ENCODE data around the gene LRCH3. TPM values are rescaled to one million over a fixed set of nuclear protein-coding genes. Genes with fewer than 3 reads are reported as not detected.

LRCH3 gene
- total RNA-seq, result 22.2 TPM

GRCh38 chr3:197791113-197791891, at the start of gene LRCH3:
TSS of gene LRCH3 (plus strand) at chr3:197791254. CDS start at chr3:197791279, 25 bp downstream.
- Histone ChIP-seq H3K9me3 (no peaks in the 10 kb centered on the region), H3K4me1 (peaks cover 0 to 13% of the 10 kb centered on the region in 2 donors), H3K27ac (peak within 1 kb of the TSS; percentile 95 to 98), H3K27me3 (no peaks in the 10 kb centered on the region), H3K36me3 (peaks cover 0 to 6% of the 10 kb centered on the region in 2 donors), H3K4me3 (peak within 1 kb of the TSS; percentile 88 to 97)
- no peak for TF ChIP-seq CTCF (IDR thresholded peaks at IDR 0.05)
- intact Hi-C loops (cut with DNase I), result loop anchor here (1.0 kb wide), 3 partner anchors 18 to 54 kb away; no protein-coding TSS in a partner anchor
- DNase-seq (ENCODE audit: low spot score in 2 of 2), result peak; percentile 19 to 89

- no peak overlapping the region for H3K27ac ChIP-seq
- no peak for TF ChIP-seq CTCF (IDR thresholded peaks at IDR 0.05)
- no peak for DNase-seq (ENCODE audit: low spot score in 2 of 2)
- H3K4me1 ChIP-seq, result no peaks in the 10 kb centered on the region
- no peaks in the 10 kb centered on the region for H3K27me3 ChIP-seq
- no peak overlapping the region for H3K4me3 ChIP-seq
- no peaks in the 10 kb centered on the region for H3K36me3 ChIP-seq
- H3K9me3 ChIP-seq, result no peaks in the 10 kb centered on the region
- intact Hi-C loops (cut with DNase I), result no loop called here
These were observed 48.3 kb upstream of the LRCH3 start for GRCh38 chr3:197742787-197743186.

GRCh38 chr3:197746209-197746608, 44.8 kb upstream of the LRCH3 start:
- peaks cover 0 to 10% of the 10 kb centered on the region in 2 donors for H3K4me1 ChIP-seq
- intact Hi-C loops (cut with DNase I), result no loop called here
- DNase-seq (ENCODE audit: low spot score in 2 of 2), result no peak
- no peak overlapping the region for H3K4me3 ChIP-seq
- H3K27ac ChIP-seq, result no peak overlapping the region
- H3K9me3 ChIP-seq, result no peaks in the 10 kb centered on the region
- H3K27me3 ChIP-seq, result no peaks in the 10 kb centered on the region
- no peaks in the 10 kb centered on the region for H3K36me3 ChIP-seq
- TF ChIP-seq CTCF (IDR thresholded peaks at IDR 0.05), result no peak

GRCh38 chr3:197746801-197747237, 44.2 kb upstream of the LRCH3 start:
- Histone ChIP-seq H3K4me1 (peaks cover 0 to 13% of the 10 kb centered on the region in 2 donors), H3K9me3 (no peaks in the 10 kb centered on the region), H3K27me3 (no peaks in the 10 kb centered on the region), H3K36me3 (no peaks in the 10 kb centered on the region), H3K27ac (peak overlapping the region in 1 of 2 donors; percentile 16), H3K4me3 (no peak overlapping the region)
- TF ChIP-seq CTCF (IDR thresholded peaks at IDR 0.05), result no peak
- no peak for DNase-seq (ENCODE audit: low spot score in 2 of 2)
- intact Hi-C loops (cut with DNase I), result no loop called here

GRCh38 chr3:197748597-197749314, 42.3 kb upstream of the LRCH3 start:
- intact Hi-C loops (cut with DNase I), result loop anchor here (1.0 to 2.0 kb wide), 2 partner anchors 11 to 36 kb away; no protein-coding TSS in a partner anchor
- no peak for TF ChIP-seq CTCF (IDR thresholded peaks at IDR 0.05)
- peak overlapping the region; percentile 74 to 95 for H3K4me3 ChIP-seq
- peak overlapping the region; percentile 96 to 100 for H3K27ac ChIP-seq
- H3K36me3 ChIP-seq, result no peaks in the 10 kb centered on the region
- no peak for DNase-seq (ENCODE audit: low spot score in 2 of 2)
- H3K27me3 ChIP-seq, result no peaks in the 10 kb centered on the region
- H3K9me3 ChIP-seq, result no peaks in the 10 kb centered on the region
- peaks cover 0 to 17% of the 10 kb centered on the region in 2 donors for H3K4me1 ChIP-seq

Measured in ascending aorta (tissue), 2 donors.